ENCODE data around the gene NYNRIN. TPM values are rescaled to one million over a fixed set of nuclear protein-coding genes. Genes with fewer than 3 reads are reported as not detected.
A peak's percentile ranks its signal among the peaks of the same experiment; 100 is the strongest.

Gene NYNRIN
- total and polyA plus RNA-seq, 2 donors (not counting 3 experiments of a cell fraction or from before 2014, with no cell fraction given), result 37.2 to 42.8 TPM

DNA sequence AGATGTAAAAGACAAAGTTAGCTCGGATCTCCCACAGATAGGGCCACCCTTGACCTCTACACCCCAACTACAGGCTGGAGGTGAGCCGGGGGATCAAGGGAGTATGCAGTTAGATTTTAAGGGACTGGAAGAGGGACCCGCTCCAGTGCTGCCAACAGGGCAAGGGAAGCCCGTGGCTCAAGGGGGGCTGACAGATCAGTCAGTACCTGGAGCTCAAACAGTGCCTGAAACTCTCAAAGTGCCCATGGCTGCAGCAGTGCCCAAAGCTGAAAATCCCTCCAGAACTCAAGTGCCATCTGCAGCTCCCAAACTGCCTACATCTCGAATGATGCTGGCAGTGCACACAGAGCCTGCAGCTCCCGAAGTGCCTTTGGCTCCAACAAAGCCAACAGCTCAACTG, 10.4 kb downstream of the NYNRIN start:
- FAIRE-seq (no peak), DNase-seq (ENCODE audit: low read depth, low spot score) (no peak)
- Histone ChIP-seq H3K79me2 (ENCODE audit: control insufficient read depth, insufficient read depth, low read length) (no peaks in the 10 kb centered on the region), H3K36me3 (ENCODE audit: control insufficient read depth in 2 of 2, extremely low read depth in 1 of 2, insufficient read depth in 2 of 2, low read length in 2 of 2) (peaks cover 4 to 41% of the 10 kb centered on the region in 2 experiments), H3K9ac (replicated peaks; ENCODE audit: extremely low read depth, insufficient read depth, low read length) (no peak overlapping the region), H4K20me1 (replicated peaks; ENCODE audit: control insufficient read depth, extremely low read depth, insufficient read depth, low read length) (no peaks in the 10 kb centered on the region), H3K27me3 (ENCODE audit: control insufficient read depth in 2 of 2, insufficient read depth in 2 of 2, low read length in 2 of 2) (no peaks in the 10 kb centered on the region), H3K9me3 (replicated peaks; ENCODE audit: control insufficient read depth, insufficient read depth, low read length) (no peaks in the 10 kb centered on the region), H3K9me1 (replicated peaks; ENCODE audit: control insufficient read depth, extremely low read depth, insufficient read depth, low read length) (no peaks in the 10 kb centered on the region), H3K4me2 (ENCODE audit: insufficient read depth, low read length) (no peak overlapping the region), H3K27ac (ENCODE audit: insufficient read depth, low read depth, low read length) (no peak overlapping the region), H3K4me3 (replicated peaks in 1 of 3; ENCODE audit: insufficient read depth in 1 of 3, low read depth in 1 of 3, low read length in 3 of 3) (no peak overlapping the region), H3K4me1 (ENCODE audit: control insufficient read depth, extremely low read depth, insufficient read depth, low read length) (no peaks in the 10 kb centered on the region), H2AFZ (ENCODE audit: low read depth, low read length) (no peak overlapping the region)
- POLR2A ChIA-PET, result interaction anchor here (1.7 kb wide), 1 partner anchor 43 kb away, joined by 6 read pairs; no protein-coding TSS in a partner anchor
- TF ChIP-seq POLR2AphosphoS5 (IDR thresholded peaks at IDR 0.05; ENCODE audit: insufficient read depth, low read depth, low read length) (no peak), GATA2 (IDR thresholded peaks at IDR 0.05; ENCODE audit: insufficient read depth, insufficient read length, low read depth, low read length) (no peak), JUN (IDR thresholded peaks at IDR 0.05; ENCODE audit: borderline replicate concordance, insufficient read depth, insufficient read length, low read depth) (no peak), POLR2A (IDR thresholded peaks at IDR 0.05; ENCODE audit: low read depth, low read length) (no peak), MYC (IDR thresholded peaks at IDR 0.05; ENCODE audit: low read depth, low read length) (no peak), FOS (IDR thresholded peaks at IDR 0.05; ENCODE audit: borderline replicate concordance, insufficient read depth, low read length) (no peak), EZH2 (IDR thresholded peaks at IDR 0.05; ENCODE audit: borderline replicate concordance, low read depth, low read length, severe bottlenecking) (no peak)
- TF ChIP-seq, protein P1, sequence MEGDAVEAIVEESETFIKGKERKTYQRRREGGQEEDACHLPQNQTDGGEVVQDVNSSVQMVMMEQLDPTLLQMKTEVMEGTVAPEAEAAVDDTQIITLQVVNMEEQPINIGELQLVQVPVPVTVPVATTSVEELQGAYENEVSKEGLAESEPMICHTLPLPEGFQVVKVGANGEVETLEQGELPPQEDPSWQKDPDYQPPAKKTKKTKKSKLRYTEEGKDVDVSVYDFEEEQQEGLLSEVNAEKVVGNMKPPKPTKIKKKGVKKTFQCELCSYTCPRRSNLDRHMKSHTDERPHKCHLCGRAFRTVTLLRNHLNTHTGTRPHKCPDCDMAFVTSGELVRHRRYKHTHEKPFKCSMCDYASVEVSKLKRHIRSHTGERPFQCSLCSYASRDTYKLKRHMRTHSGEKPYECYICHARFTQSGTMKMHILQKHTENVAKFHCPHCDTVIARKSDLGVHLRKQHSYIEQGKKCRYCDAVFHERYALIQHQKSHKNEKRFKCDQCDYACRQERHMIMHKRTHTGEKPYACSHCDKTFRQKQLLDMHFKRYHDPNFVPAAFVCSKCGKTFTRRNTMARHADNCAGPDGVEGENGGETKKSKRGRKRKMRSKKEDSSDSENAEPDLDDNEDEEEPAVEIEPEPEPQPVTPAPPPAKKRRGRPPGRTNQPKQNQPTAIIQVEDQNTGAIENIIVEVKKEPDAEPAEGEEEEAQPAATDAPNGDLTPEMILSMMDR (IDR thresholded peaks at IDR 0.05; ENCODE audit: extremely low read depth in 1 of 2, insufficient read depth in 1 of 2, low read depth in 1 of 2, low read length in 2 of 2), result no peak
- TF ChIP-seq, protein P2, sequence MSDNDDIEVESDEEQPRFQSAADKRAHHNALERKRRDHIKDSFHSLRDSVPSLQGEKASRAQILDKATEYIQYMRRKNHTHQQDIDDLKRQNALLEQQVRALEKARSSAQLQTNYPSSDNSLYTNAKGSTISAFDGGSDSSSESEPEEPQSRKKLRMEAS (IDR thresholded peaks at IDR 0.05; ENCODE audit: insufficient read depth, insufficient read length), result no peak
- CTCF ChIA-PET, result interaction anchor here (1.0 to 8.7 kb wide), 9 partner anchors 8 to 76 kb away, joined by 3 to 86 read pairs (median 4); partner anchors contain the start of genes ADCY4 and NYNRIN
- dilution Hi-C loops (cut with MboI; ENCODE audit: extremely low pct_ligation_motif_present, low sequenced_read_pairs) (no loop called here), intact Hi-C loops (cut with micrococcal nuclease) (no loop called here)
- TSS peak; percentile 21 for BruUV-seq (replicated peaks)

All from endothelial cell of umbilical vein (primary cell).